NCI-H2227 (cell line): ENCODE data around the gene FUOM.
"Not testable (repeated sequence)": the region's sequence is repeated elsewhere in the genome, so short reads cannot be mapped to it uniquely, and the experiment has no call there.

Experiments used
- DNase-seq: peaks from one replicate; lab custom pipeline; 2025; ENCODE audit not compliant: unreplicated experiment; lab: John Stamatoyannopoulos, UW

The FUOM gene

DNA sequence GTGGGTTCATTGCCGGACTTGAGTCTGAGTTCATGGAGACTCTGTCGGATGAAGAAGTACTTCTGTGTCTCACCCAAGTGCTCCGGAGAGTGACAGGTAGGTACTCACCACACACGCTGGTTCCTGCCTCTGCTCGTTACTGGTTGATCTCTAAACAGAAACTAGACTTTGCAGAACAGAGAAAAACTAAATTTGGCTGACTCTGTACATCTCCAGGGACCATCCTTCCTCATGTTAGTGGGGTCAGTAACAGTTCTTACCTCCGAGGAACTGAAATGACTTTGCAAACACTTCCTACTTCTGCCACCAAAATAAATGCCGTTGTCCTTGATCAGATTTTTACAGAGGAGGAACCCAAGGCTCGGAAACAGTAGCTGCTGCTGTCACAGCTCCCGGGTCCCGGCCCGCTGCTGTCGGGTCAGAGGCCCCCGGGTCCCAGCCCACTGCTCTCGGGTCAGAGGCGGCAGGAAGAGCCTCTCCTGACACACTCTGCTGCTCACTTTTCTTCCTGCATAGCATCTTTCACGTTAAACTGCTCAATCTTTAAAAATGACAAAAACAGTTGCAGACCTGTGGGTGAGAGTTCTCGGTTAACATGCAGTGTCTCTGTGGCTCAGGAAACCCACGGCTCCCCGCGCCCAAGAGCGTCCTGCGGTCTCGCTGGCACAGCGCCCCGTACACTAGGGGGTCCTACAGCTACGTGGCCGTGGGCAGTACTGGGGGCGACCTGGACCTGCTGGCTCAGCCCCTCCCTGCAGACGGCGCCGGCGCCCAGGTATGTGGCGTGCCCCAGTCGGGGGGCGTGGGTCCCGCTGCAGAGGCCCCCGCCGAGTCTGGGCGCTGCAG lies 31.4 kb upstream of the FUOM start:
- DNase-seq: no peak

DNA sequence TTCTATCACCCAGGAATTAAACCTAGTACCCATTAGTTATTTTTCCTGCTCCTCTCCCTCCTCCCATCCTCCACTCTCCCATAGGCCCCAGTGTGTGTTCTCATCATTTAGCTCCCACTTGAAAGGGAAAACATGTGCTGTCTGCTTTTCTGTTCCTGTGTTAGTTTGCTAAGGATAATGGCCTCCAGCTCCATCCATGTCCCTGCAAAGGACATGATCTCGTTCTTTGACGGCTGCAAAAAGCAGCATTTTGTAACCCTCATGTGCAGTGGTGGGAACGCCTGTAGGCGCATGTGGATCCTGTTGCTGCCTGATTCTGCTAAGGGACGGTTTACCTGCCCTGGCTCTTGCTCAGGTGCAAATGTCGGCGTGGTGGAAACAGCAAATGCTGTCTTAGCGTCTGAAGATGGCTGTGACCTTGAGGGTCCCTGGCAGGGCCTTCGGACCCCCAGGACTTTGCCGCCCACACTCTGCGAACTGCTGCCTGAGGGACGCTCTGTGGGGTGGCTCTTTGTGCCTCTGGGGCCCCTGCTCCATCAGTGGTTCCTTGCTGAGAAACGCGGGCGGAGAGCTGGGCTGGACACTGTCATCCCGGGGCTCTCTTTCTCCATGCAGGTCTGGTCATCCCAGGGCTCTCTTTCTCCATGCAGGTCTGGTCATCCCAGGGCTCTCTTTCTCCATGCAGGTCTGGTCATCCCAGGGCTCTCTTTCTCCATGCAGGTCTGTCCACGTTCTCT lies 30.6 kb upstream of the FUOM start:
- no peak for DNase-seq

DNA sequence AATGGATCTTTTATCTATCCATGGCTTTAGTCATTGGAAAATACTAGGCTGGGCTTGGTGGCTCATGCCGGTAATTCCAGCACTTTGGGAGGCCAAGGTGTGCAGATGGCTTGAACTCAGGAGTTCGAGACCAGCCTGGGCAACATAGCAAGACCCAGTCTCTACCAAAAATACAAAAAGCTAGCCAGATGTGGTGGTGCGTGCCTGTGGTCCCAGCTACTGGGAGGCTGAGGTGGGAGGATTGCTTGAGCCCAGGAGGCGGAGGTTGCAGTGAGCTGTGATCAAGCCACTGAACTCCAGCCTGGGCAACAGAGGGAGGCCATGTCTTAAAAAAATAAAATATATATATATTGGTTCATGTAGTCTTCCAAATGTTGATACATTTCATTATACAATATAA lies 29.1 kb upstream of the FUOM start:
- not testable (repeated sequence) for DNase-seq

DNA sequence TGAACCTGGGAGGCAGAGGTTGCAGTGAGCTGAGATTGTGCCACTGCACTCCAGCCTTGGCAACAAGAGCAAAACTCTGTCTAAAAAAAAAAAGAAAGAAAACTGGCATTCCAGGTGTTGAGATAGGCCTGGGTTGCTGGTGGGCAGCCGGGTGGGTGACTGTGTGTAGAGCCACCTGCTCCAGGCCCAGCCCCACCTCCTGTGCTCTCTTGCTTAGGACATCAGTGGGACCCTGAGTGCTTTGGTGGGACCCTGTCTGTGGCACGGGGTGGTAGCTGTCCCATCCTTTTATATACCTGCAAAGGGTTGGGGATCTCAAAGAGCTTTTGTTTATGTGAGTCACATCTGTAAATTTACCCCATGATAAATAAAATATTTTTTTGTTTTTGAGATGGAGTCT lies 27.4 kb upstream of the FUOM start:
- DNase-seq: no peak

DNA sequence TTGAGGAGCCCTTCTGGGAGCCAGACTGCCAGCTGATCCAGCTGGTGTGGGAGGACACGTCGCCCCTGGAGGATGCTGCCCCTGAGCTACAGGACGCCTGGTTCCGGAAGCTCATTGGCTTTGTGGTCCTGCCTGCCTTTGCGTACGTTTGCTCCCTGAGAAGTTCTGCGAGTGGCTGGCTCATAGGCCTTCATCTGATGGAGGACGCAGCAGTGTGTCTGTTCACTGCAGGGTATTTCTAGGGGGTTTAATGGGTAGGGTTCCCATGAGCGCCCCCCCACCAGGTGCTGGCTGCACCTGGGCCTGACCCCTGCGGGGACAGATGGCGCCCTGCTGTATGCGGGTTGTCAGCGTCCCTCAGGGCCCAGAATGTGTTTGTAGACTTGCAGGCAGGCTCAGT lies 26.3 kb upstream of the FUOM start:
- DNase-seq: no peak

DNA sequence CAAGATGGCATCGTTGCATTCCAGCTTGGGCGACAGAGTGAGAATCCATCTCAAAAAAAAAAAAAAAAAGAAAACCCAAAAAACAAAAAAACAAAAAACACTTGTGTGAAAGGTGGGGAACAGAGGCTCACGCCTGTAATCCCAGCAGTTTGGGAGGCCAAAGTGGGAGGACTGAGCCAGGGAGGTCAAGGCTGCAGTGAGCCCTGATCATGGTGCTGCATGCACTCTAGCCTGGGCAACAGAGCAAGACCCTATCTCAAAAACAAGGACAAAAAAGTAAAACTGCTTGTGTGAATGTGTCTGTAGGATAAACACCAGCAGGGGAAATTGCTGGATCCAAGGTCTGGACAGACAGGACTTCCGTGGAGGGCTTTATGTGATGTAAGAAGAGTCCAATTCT lies 25.7 kb upstream of the FUOM start:
- DNase-seq: no peak

DNA sequence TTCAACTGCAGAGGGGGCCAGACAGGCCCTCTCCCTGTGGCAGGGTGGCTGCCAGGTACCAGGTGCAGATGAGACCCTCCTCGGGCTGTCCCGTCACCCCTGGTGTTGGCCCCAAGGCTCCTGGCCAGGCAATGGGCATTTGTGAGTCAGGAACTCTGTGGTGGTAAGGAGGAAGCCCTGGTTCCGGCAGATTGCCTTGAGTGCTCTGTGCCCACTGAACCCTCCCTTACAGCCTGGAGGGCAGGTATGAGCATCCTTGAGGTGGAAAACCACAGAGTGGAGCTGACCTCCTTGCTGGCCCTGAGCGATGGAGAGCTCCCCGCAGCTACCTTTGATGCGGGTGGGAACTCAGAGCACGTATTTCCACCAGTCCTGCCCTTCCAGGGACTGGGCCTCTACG lies 23.2 kb upstream of the FUOM start:
- DNase-seq: no peak

DNA sequence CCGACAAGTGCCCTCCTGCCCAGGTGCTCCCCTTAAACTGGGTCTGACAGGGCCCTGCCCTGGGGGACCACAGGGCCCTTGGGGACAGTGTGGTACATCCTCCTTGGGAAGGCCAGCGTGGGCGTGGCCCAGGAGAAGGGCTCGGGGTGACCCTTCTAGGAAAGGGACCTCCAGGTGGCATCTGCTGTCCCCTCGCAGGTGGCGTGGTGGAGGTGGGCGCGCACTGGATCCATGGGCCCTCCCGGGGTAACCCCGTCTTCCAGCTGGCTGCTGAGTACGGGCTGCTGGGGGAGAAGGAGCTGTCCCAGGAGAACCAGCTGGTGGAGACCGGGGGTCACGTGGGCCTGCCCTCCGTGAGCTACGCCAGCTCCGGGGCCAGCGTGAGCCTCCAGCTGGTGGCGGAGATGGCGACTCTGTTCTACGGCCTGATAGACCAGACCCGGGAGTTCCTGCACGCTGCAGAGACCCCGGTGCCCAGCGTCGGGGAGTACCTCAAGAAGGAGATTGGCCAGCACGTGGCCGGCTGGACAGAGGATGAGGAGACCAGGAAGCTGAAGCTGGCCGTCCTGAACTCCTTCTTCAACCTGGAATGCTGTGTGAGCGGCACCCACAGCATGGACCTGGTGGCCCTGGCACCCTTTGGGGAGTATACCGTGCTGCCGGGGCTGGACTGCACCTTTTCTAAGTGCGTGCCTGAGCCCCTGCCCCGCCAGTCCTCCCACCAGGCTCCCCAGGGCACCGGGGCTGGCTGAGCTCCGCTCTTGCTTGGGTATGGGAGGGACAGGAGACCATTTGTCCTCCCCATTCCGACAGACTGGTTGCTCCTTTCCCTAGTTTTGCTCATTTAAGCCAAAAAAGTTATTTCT lies 22.2 kb upstream of the FUOM start:
- DNase-seq: no peak

DNA sequence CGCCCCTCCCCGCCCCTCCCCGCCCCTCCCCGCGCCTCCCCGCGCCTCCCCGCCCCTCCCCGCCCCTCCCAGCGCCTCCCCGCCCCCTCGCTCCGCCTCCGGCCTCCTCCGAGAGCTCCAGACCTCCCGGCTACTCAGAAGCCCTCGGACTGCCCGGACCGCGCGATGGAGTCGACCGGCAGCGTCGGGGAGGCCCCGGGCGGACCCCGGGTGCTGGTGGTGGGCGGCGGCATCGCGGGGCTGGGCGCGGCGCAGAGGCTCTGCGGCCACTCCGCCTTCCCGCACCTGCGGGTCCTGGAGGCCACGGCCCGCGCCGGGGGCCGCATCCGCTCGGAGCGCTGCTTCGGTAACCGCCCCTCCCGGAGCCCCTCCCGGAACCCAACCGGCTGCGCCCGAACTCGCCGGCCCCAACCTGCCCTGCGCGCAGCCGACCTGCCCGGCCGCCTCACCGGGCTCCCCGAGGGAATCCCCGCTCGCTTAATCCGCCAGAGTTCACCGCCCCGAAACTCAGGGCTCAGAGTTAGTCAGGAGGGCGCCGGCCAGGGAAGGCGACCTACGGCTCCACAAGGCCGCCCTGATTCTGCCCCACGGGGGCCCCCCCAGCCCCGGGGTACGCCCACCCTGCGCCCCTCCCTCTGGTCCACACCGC lies 21.5 kb upstream of the FUOM start, which contains the start of gene PAOX:
Gene PAOX, plus strand, starts transcription at position 111 of the 649 bp plus-strand sequence. Its CDS starts 55 bp downstream, at position 166.
- peak; percentile 49 for DNase-seq

DNA sequence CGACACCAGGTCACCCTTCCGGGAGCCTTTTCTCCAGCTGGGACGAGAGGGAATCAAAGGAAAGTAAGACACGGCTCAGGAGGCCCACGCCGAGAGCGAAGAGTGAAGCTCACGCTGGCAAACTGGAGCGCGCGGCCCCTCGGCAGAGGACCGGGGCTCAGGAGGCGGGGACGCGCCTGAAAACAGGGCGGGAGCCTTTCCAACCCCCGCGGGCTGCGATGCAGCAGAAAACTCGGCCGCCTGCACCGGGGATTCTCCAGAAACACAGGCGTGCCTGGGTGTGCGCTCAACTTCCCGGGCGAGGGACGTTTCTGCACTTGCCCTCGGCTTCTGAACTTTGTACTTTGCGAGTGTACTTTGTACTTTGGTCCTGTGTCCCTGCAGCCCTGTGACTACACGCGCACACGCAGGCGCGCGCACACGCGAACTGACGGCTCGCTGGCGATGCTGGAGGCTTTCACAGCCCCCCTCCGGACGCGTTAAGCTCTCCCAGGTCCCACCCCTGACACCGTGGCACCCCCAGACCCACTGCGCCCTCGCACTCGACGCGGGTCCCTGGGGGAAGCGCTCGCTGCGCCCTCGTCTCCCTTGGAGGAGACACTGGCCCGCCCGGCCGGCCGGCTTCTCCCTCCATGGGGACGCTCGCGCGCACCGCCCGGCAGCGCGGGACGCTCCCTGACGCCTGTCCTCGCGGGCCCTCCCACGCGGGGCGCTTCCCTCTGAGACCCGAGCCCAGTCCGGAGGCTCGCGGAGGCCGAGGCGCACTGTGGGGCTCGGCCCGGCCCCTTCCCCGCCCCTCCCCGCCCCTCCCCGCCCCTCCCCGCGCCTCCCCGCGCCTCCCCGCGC lies 20.7 kb upstream of the FUOM start:
- peak; percentile 58 for DNase-seq

DNA sequence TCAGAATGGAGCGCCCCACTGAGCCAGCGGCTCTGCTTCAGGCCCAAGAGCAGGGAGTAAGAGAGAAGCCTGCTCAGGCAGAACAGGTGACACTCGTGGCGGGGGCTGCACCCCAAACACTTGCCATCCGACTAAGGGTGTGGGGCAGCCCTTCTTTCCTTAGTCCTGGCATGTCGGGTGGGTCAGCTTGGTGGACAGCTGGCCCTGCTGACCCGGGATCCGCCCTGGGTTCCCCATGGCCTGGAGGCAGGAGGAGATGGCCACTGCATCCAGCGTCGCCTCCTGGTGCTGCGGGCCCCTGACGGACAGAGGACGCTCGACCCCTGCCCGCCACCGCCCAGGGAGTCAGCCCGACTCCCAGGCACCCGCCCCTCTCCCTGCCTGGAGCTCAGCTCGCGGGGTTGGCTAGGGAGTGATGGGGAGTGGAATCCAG lies 20.0 kb upstream of the FUOM start:
- no peak for DNase-seq

DNA sequence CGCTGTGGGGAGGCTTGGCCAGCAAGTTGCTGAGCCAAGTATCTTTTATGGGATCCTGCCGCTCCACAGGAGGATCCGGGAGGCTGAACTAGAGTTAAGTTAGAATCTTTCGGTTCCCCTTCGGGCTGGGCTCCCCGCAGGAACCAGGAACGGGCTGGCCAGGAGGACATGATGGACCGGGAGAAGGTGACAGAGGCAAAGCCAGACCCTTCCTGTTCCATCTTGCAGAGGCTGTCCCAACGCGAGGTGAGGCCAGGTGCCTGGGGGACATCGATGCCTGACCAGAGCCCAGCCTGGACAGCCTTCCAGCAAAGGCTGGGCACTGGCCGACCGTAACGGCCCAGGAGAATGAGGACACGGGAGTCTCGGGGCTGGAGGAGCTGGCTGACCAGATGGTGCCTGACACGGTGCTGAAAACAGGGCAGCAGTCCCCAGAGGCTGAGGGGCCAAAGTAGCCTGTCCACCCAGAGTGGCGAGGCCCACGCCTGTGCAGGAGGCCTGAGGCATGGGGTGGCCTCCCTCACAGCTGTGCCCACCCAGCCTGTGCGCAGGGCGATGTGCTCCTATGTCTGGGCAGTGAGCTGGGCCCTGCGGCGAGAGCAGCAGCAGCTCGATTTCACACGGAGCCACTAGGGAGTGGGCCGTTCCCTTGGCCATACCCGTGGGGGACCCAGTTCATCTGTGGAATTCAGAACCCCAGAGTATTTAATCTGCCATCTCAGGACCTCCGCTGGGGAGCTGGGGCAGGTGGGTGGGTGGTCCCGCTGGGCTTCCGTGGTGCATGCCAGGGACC lies 19.4 kb upstream of the FUOM start:
- no peak for DNase-seq

DNA sequence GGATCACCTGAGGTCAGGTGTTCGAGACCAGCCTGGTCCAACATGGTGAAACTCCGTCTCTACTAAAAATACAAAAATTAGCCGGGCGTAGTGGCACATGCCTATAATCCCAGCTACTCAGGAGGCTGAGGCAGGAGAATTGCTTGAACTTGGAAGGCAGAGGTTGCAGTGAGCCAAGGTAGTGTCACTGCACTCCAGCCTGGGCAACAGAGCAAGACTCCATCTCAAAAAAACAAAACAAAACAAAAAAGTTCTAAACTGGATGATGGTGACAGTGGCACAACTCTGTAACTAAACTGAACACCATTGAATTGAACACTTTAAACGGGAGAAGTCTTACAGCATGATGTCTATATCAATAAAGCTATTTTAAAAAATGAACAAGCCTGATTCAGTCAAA lies 18.4 kb upstream of the FUOM start:
- not testable (repeated sequence) for DNase-seq

DNA sequence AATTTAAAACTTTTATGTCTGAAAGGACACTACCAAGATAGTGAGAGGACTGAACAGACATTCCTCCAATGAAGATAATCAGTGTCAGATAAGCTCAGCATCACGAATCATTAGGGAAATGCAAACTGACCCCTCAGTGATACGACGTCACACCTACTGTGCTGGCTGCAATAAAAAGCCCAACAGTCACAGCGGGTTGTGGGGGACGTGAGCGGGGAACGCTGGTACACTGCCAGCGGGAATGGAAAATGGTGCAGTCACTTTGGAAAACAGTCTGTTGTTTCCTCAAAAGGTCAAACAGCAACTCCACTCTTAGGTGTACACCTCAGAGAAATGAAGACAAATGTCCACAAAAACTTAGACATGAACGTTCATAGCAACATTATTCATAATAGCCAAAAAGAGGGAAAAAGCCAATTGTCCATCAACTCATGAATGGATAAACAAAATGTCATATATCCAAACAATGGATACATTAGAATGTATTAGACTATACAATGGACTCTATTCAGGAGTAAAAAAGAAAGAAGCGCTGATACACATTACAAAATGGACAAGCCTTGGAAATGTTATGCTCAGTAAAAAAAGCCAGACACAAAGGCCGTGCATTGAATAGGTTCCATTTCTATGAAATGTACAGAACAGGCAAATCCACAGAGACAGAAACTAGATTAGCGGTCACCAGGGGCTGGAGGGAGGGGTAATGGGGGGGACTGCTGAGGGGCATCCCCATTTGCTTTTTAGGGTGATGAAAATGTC lies 17.7 kb upstream of the FUOM start:
- no peak for DNase-seq

DNA sequence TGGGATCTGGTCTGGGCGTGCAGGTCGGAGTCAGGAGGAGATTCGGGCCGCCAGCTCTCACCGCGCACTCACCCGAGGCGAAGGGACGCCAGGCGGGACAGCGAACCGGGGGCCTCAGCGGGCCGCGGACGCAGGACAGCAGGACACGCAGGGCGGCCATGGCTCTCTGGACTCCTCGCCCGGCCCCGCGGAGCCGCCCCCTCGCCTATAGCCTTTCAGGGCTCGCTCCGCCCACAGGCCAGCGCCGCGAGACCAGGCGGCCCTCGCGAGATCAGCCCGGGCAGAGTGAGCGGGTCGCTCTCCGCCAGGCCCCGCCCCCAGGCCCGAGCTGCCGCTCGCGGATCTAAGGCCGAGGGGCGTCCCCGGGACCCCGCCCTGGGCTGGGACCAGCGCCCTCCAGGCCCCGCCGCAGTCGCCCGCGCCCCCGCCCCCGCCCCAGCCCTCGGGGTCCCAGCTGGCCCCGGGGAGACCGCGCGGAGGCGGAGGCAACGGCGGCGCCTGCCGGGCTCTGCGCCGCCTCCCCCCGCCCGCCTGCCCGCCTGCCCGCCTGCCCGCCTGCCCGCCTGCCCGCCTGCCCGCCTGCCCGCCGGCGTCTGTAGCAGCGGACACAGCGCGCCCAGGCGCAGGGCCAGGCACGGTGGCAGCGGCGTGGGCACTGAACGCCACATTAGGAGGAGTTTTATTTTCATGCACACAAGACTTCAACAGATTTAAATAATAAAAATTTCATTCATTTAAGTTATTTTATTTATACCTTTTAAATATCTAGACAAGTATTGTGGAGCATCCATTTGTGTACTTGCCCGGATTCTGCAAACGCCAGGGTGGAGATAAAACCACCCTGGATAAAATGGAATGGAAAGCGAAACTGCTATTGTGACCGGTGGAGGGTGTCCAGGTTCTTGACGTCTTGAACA lies 15.6 kb upstream of the FUOM start, which contains the start of gene ECHS1:
Gene ECHS1, minus strand, starts transcription at position 181 of the 917 bp plus-strand sequence. Its CDS starts 21 bp downstream, at position 160.
- DNase-seq: peak; percentile 95

DNA sequence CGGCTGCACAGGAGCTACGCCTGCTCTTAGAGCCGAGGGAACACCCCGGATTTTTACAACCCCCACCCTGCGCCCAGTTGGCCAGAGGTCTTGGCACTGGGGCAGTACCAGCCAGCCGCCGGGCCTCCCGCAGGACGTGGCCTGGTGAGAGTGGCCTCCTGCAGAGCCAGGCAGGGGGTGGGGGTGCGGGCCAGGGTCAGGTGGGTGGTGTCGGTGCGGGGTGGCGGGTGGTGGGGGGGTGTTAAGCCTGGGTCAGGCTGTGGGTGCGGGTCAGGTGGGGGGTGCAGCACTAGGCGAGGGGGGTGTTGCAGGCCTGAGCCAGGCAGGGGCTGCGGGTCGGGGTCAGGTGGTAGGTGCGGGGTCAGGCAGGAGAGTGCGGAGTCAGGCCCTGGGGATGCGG lies 14.7 kb upstream of the FUOM start:
- DNase-seq: no peak
